PC-9 (cell line): Measurements from ENCODE around the gene GSG1. TPM values are rescaled to one million over a fixed set of nuclear protein-coding genes. Genes with fewer than 3 reads are reported as not detected.
A peak's percentile ranks its signal among the peaks of the same experiment; 100 is the strongest.

Experiments used
- BruUV-seq: library from RNA; stranded (reverse); fragments of 400-500 nt; replicated peaks from 2 replicates; lab custom pipeline; 2021; lab: Mats Ljungman, UMichigan
- CTCF ChIA-PET: fragments of 300-600 bp; sonication (Branson Sonifier 250); formaldehyde crosslinking; loops from one replicate; lab custom pipeline; 2022; ENCODE audit warnings: antibody characterized with exemption; lab: Charles Lee
- POLR2A ChIA-PET: fragments of 300-600 bp; sonication (Branson Sonifier 250); formaldehyde crosslinking; loops from one replicate; lab custom pipeline; 2022; ENCODE audit warnings: antibody characterized with exemption; ENCODE audit not compliant: unreplicated experiment; lab: Charles Lee
- DNase-seq, 2 experiments: peaks; one replicate each; pipeline versions ENCODE4 v3.0.0 to v3.0.0-alpha.2; 2015 to 2022; ENCODE audit warnings: mixed read lengths in 1 of 2
- H2AFZ ChIP-seq: fragments of 200-600 bp; sonication (generic); 2 replicates; pipeline ENCODE4 v1.8.1; 2017; ENCODE audit warnings: antibody characterized with exemption
- H3F3A ChIP-seq: fragments of 200-600 bp; sonication (generic); 2 replicates; pipeline ENCODE4 v1.8.1; 2017; ENCODE audit warnings: antibody characterized with exemption, mild to moderate bottlenecking, low read depth; ENCODE audit not compliant: insufficient read depth
- H3K27ac ChIP-seq: fragments of 200-600 bp; sonication (generic); 2 replicates; pipeline ENCODE4 v1.6.1; 2016; ENCODE audit warnings: mixed run types
- H3K27me3 ChIP-seq: fragments of 200-600 bp; sonication (generic); 2 replicates; pipeline ENCODE4 v1.6.1; 2016; ENCODE audit warnings: low read depth, mixed run types; ENCODE audit not compliant: insufficient read depth
- H3K36me3 ChIP-seq: fragments of 200-600 bp; sonication (generic); 2 replicates; pipeline ENCODE4 v1.6.1; 2016; ENCODE audit warnings: low read depth, mixed run types
- H3K4me1 ChIP-seq: fragments of 200-600 bp; sonication (generic); replicated peaks from 2 replicates; pipeline ENCODE4 v1.6.1; 2016; ENCODE audit warnings: mixed run types; ENCODE audit not compliant: insufficient read depth
- H3K4me2 ChIP-seq: fragments of 200-600 bp; sonication (generic); 2 replicates; pipeline ENCODE4 v1.6.1; 2017; ENCODE audit warnings: mixed run types
- H3K4me3 ChIP-seq: fragments of 200-600 bp; sonication (generic); 2 replicates; pipeline ENCODE4 v1.6.1; 2016; ENCODE audit warnings: mixed run types
- H3K79me2 ChIP-seq: fragments of 200-600 bp; sonication (generic); 2 replicates; pipeline ENCODE4 v1.6.1; 2017; ENCODE audit warnings: low read depth, mixed run types
- H3K9me2 ChIP-seq: fragments of 200-600 bp; sonication (generic); 2 replicates; pipeline ENCODE4 v1.8.1; 2017; ENCODE audit warnings: mild to moderate bottlenecking; ENCODE audit not compliant: insufficient read depth
- H3K9me3 ChIP-seq: fragments of 200-600 bp; sonication (generic); 2 replicates; pipeline ENCODE4 v1.8.1; 2016; ENCODE audit warnings: low read depth; ENCODE audit not compliant: insufficient read depth
- H4K20me1 ChIP-seq: fragments of 200-600 bp; sonication (generic); 2 replicates; pipeline ENCODE4 v1.8.1; 2017; ENCODE audit not compliant: insufficient read depth
- CTCF ChIP-seq: fragments of 200-600 bp; sonication (generic); conservative IDR thresholded peaks from 2 replicates; pipeline ENCODE4 v1.6.1; 2017; ENCODE audit warnings: mixed run types, antibody characterized with exemption, mild to moderate bottlenecking, moderate library complexity
- EZH2 ChIP-seq: fragments of 200-600 bp; sonication (generic); IDR thresholded peaks from 2 replicates; pipeline ENCODE4 v1.8.0; 2017; ENCODE audit warnings: antibody characterized with exemption, low read depth
- intact Hi-C: fragments of 100-400 bp; cut with micrococcal nuclease; formaldehyde crosslinking; loops from one replicate; pipeline ENCODE4 v1.10.0; 2022; ENCODE audit not compliant: unreplicated experiment
- total RNA-seq: library from RNA; stranded (reverse); gene quantifications from 2 replicates; pipeline ENCODE4 v1.2.3, GENCODE V29; 2021

The GSG1 gene
- total RNA-seq, 1 experiment from 2014 or later: 0.41 TPM

- no peak overlapping the region for H2AFZ ChIP-seq
- peak overlapping the region; percentile 59 for H3K4me2 ChIP-seq
- no peaks in the 10 kb centered on the region for H3K36me3 ChIP-seq
- intact Hi-C loops: loop anchor here (5.0 to 10.0 kb wide), 2 partner anchors 52 to 199 kb away; partner anchors contain the start of genes FAM234B and GPRC5A
- TF ChIP-seq EZH2 (no peak), CTCF (no peak)
- H3K27me3 ChIP-seq: no peaks in the 10 kb centered on the region
- BruUV-seq: TSS peak; percentile 26
- CTCF ChIA-PET: interaction anchor here (0.5 to 1.5 kb wide), 5 partner anchors 42 to 118 kb away, joined by 3 to 11 read pairs (median 3); no protein-coding TSS in a partner anchor
- H3K4me1 ChIP-seq: peaks cover 62% of the 10 kb centered on the region
- no peaks in the 10 kb centered on the region for H3K9me2 ChIP-seq
- H4K20me1 ChIP-seq: no peaks in the 10 kb centered on the region
- peak overlapping the region; percentile 80 for H3K27ac ChIP-seq
- POLR2A ChIA-PET: interaction anchor here (0.8 kb wide), 2 partner anchors 102 to 106 kb away, joined by 3 to 14 read pairs; partner anchors contain the start of gene EMP1
- H3K9me3 ChIP-seq: no peaks in the 10 kb centered on the region
- no peak for DNase-seq
- peaks cover 45% of the 10 kb centered on the region for H3F3A ChIP-seq
- H3K79me2 ChIP-seq: no peaks in the 10 kb centered on the region
- no peak overlapping the region for H3K4me3 ChIP-seq
Measured at GRCh38 chr12:13093848-13094220, 9.6 kb downstream of the GSG1 start.

GRCh38 chr12:13093191-13093847 is 10.1 kb downstream of the GSG1 start:
- peak overlapping the region; percentile 80 for H3K27ac ChIP-seq
- ChIA-PET POLR2A (interaction anchor here (0.5 to 0.8 kb wide), 8 partner anchors 63 to 427 kb away, joined by 3 to 14 read pairs (median 4); partner anchors contain the start of gene EMP1), CTCF (interaction anchor here (0.5 to 1.5 kb wide), 4 partner anchors 42 to 118 kb away, joined by 3 to 11 read pairs (median 3); no protein-coding TSS in a partner anchor)
- no peaks in the 10 kb centered on the region for H3K9me2 ChIP-seq
- peak overlapping the region; percentile 59 for H3K4me2 ChIP-seq
- H3K79me2 ChIP-seq: no peaks in the 10 kb centered on the region
- H4K20me1 ChIP-seq: no peaks in the 10 kb centered on the region
- intact Hi-C loops: loop anchor here (5.0 to 10.0 kb wide), 2 partner anchors 51 to 199 kb away; partner anchors contain the start of genes FAM234B and GPRC5A
- no peaks in the 10 kb centered on the region for H3K9me3 ChIP-seq
- peaks cover 60% of the 10 kb centered on the region for H3K4me1 ChIP-seq
- BruUV-seq: TSS peak; percentile 77
- no peak overlapping the region for H3K4me3 ChIP-seq
- H3K36me3 ChIP-seq: no peaks in the 10 kb centered on the region
- peak; percentile 17 to 80 for DNase-seq
- H2AFZ ChIP-seq: 0 out of 2 replicates have a peak overlapping the region, but pooled peaks have one; percentile 19
- TF ChIP-seq CTCF (no peak), EZH2 (no peak)
- H3K27me3 ChIP-seq: no peaks in the 10 kb centered on the region
- peaks cover 42% of the 10 kb centered on the region for H3F3A ChIP-seq

GRCh38 chr12:13091832-13092231 is 11.6 kb downstream of the GSG1 start:
- no peak for TF ChIP-seq CTCF
- no peak for TF ChIP-seq EZH2
- DNase-seq: peak; percentile 28 to 85
- H3K4me3 ChIP-seq: 0 out of 2 replicates have a peak overlapping the region, but pooled peaks have one; percentile 7
- peak overlapping the region; percentile 80 for H3K27ac ChIP-seq
- H3K9me3 ChIP-seq: no peaks in the 10 kb centered on the region
- H4K20me1 ChIP-seq: no peaks in the 10 kb centered on the region
- no peaks in the 10 kb centered on the region for H3K36me3 ChIP-seq
- no peaks in the 10 kb centered on the region for H3K27me3 ChIP-seq
- H3K9me2 ChIP-seq: no peaks in the 10 kb centered on the region
- POLR2A ChIA-PET: no interaction called here
- peaks cover 49% of the 10 kb centered on the region for H3K4me1 ChIP-seq
- no peak overlapping the region for H2AFZ ChIP-seq
- peaks cover 33% of the 10 kb centered on the region for H3F3A ChIP-seq
- H3K79me2 ChIP-seq: no peaks in the 10 kb centered on the region
- H3K4me2 ChIP-seq: peak overlapping the region; percentile 59
- intact Hi-C loops: loop anchor here (5.0 to 10.0 kb wide), 2 partner anchors 50 to 197 kb away; partner anchors contain the start of genes FAM234B and GPRC5A
- CTCF ChIA-PET: no interaction called here
- BruUV-seq: no TSS peak
